NCI-H226 (cell line): ENCODE data around the gene PAX8.
"Not testable (repeated sequence)": the region's sequence is repeated elsewhere in the genome, so short reads cannot be mapped to it uniquely, and the experiment has no call there.

Source experiments
- DNase-seq: peaks from one replicate; pipeline ENCODE4 v3.0.0-alpha.2; 2015

PAX8 gene

DNA sequence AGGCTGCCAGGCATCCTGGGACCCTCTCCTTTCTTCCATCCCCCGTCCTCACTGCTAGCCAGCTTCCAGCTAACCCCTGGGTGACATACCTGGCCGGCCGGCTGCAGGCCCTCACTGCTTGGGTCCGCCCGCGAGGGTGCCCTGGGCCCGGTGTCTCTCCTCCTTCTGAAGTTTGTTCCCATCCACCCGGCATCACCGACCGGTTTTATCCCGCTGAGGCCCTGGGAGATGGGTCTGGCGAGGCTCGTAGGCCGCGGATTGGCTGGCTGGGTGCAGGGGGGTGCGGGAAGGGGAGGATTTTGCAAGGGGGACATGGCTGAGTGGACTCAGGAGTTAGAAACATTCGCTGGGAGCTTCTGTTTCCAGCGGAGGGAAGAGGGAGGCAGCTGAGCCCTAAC lies at the start of gene PAX8:
TSS of gene PAX8 (minus strand) at position 180 of the 398 bp plus-strand sequence. CDS start 527 bp downstream, outside the sequence.
- DNase-seq = no peak

- no peak for DNase-seq
Observed at GRCh38 chr2:113328043-113328442, 49.3 kb upstream of the PAX8 start.

GRCh38 chr2:113325161-113325731 lies 46.5 kb upstream of the PAX8 start:
- not testable (repeated sequence) for DNase-seq

DNA sequence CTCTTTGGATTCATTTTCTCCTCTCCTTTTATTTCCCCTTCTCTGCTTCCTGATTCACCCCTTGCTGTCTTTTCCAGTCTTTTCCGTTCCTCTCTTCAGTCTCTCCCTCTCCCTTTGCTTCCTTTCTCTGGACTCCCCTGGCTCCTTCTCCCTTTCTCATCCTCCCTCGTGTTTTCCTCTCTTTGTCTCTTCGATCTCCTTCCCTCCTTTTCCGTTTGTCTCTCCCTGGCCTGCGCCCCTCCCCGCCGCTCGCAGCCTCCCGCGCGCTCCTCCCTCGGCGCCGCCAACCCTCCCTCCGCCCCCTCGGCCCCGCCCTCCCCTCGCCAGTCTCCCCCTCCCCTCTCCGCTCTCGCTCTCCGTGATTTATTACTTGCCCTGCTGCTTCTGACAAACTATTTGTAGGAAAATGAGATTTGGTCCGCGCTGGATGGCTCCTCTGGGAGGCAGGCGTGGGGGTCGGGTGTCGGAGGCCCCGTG lies 46.0 kb upstream of the PAX8 start:
- peak; percentile 83 for DNase-seq

GRCh38 chr2:113323129-113323528 lies 44.4 kb upstream of the PAX8 start:
- DNase-seq = peak; percentile 23

- DNase-seq = not testable (repeated sequence)
Observed at GRCh38 chr2:113320106-113320505, 41.4 kb upstream of the PAX8 start.

DNA sequence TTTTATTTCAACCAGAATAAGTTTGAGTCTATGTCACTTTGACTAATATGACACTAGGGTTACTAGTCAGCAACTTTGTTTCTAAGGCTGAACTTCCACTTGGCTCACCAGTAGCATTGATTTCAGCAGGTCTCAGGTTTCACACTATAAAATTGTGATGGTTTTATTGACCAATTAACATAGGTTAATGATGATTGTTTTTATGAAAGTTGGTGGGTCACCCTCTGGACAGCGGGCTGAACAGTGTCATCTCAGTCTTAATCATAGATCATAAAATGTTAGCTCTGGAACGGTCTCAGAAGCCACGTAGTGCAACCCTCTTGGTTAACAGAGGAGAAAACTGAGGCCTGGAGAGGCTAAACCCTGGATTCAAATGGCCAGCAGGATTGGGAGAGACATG lies 40.2 kb upstream of the PAX8 start:
- not testable (repeated sequence) for DNase-seq

GRCh38 chr2:113316085-113316484 lies 37.4 kb upstream of the PAX8 start:
- DNase-seq = no peak

DNA sequence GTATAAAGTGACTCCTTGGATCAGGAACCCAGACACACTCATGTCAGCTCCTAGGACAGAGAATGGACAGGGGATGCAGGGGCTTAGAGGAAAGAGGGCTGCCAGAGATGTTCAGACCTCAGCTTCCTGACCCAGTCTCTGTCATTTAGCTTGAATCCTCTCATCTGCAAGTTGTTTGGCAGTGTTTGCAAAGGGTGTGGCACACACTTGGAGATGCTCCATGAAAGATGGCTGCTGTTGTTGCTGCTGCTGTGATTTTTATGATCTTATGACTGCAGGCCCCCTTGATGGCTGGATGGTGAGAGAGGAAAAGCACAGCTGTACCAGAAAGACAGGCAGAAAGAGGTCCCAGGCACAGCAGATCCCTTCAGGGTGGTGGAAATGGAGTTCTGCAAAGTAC lies 35.9 kb upstream of the PAX8 start:
- DNase-seq = not testable (repeated sequence)

GRCh38 chr2:113314176-113314575 lies 35.5 kb upstream of the PAX8 start:
- DNase-seq = not testable (repeated sequence)

DNA sequence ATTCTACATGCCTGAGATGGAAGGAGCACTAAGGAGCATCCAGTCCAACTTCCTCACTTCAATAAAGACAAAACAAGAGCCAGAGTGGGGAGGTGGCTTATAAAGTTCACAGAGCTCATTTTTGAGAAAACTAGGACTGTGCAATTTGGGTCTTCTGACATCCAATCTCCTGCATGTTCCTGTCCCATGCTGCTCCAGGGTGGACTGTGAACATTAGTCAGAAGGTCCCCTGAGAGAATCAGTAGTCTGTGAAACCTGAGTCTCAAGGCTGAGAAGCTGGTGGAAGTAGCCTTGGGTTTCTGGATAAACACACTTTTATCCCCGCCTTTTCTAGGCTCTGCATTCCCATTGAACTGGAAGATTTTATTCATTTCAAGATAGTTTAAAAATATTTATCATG lies 33.1 kb upstream of the PAX8 start:
- not testable (repeated sequence) for DNase-seq

GRCh38 chr2:113311191-113311590 lies 32.5 kb upstream of the PAX8 start:
- DNase-seq = not testable (repeated sequence)

GRCh38 chr2:113309655-113310387 lies 31.1 kb upstream of the PAX8 start:
- no peak for DNase-seq

DNA sequence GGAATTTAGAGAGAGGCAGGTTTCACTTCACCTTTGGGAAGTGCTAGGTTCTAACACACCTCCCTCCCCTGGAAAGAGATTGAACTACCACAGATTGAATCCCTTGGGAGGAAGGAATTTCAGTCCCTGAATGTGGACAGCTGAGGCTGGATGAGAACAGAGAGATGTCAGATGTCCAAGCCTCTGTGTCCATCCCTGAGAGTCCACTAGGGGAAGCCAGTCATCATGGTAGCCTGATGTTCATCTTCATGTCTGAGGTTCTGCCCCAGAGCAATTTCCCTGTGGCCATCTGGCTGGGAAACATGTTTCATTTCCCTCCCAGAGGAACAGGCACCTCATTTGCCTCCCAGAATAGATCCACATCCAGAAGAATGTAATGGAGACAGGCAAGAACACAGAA lies 30.1 kb upstream of the PAX8 start:
- DNase-seq = not testable (repeated sequence)

DNA sequence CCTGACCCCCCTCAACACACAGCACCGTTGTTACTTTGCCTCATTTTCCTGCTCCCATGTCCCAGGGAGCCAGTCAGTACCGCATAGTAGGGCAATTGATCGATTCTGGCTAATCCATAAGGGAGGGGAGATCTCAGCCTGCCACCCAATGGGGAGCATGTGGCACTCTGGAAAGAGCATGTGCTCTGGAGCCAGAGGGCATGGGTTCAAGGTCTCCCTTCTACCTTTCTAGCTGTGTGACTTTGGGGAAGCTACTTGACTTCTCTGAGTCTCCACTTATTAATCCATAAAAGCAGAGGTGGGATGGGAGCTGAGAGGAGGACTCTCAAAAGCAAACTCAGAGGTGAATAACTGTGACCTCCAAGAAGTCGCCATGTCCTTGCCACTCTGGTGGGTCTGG lies 27.5 kb upstream of the PAX8 start:
- DNase-seq = not testable (repeated sequence)

- not testable (repeated sequence) for DNase-seq
Observed at GRCh38 chr2:113305749-113306148, 27.0 kb upstream of the PAX8 start.

DNA sequence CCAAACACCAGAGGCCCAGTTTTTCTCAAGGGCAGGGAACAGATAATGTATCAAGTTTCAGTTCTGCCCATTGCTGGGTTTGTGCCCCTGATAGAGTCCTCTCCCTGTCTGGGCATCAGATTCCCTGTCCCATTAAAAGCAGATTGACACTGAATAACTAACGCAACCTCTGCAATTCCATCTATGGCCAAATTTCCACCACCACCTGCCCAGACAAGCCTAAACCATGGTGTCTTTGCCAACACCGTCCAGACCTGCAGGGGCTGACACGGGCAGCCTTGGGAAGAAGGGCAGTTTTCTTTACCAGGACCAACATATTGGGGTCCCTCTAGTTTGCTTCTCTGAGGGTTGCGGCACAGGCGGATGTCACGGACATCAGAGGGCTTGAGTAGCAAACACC lies 26.4 kb upstream of the PAX8 start:
- no peak for DNase-seq

GRCh38 chr2:113304702-113305101 lies 26.0 kb upstream of the PAX8 start:
- DNase-seq = no peak

GRCh38 chr2:113302216-113302980 lies 23.7 kb upstream of the PAX8 start:
- not testable (repeated sequence) for DNase-seq

- no peak for DNase-seq
Observed at GRCh38 chr2:113300281-113300680, 21.6 kb upstream of the PAX8 start.

DNA sequence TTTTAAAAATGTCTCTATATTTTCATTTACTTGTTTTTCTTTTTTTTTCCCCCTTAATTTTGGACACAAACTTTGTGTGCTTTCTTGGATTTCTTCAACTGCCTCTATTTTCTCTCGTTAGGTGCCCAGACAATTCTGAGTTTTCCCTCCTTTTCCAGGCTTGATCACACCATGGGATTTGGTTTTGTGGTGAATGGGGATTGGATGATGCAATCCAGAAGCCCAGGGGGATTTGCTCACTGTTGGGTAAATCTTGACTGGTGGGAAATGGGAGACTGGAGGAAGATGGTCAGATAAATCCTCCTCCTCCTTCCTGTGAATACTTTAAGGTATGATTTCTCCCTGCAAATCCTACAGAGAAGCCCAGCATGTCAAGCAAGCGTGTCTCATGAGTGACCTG lies 19.5 kb upstream of the PAX8 start:
- no peak for DNase-seq

DNA sequence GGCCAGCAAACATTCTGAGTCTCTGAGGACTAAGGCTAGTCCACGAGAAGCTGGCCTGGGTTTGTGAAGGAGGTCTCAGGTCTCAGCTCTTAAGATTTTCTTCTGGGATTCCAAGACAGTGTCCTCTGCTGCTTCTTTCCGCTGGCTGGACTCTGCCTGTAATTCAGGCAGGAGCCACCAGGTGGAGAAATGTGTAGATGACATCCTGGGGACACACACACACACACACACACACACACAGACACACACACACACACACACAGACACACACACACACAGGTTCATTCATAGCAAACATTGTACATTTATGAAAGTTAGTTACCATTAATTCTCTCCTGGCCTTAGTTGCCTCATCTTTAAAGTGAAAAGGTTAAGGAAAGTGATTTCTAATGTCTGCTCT lies 18.9 kb upstream of the PAX8 start:
- not testable (repeated sequence) for DNase-seq

DNA sequence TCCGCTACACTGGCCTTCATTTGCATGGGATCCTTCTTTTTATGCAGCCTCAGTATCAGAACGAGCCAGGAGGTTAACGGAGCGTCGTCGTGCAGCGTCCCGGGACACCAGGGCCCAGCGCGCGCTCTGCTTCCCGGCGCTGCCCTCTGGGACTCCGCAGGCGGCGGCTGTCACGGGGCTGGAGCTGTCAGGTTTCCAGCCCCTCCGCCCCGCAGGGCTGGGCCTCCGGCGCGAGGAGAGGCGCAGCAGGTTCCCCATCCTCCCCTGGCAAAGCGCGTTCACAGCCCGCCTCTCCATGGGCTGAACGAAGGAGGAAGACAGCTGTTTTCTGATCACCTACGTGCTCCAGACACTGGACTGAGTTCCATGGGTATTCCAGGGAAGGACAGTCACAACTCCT lies 12.5 kb upstream of the PAX8 start:
- DNase-seq = no peak

DNA sequence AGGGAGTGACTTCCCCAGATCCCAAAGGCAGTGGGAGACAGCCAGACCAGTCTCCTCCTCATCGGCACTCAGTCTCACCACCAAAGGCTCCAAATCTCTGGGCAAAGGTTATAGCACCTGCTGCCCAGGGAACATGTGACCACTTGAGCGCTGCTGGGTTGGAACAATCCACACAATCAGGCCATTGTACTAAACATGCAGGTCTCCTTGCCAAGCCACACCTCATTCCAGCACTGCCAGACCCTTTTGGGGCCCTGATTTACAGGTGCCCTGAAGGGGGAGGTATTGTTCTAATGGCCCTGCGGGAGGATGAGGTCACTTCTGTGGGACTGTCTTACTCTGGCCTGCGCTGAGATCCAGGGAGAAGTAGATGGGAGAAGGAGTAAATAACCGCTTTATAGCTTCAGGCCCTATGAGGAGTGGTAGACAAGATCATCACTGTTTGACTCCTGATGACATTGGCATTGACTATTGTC lies 10.0 kb upstream of the PAX8 start:
- DNase-seq = not testable (repeated sequence)
